Right kidney (tissue), 1 donor: ENCODE measurements around the gene ZNF787.
A peak's percentile ranks its signal among the peaks of the same experiment; 100 is the strongest.
"Not testable (repeated sequence)": the region's sequence is repeated elsewhere in the genome, so short reads cannot be mapped to it uniquely, and the experiment has no call there.

ENCODE experiments used
- DNase-seq: peaks from one replicate; pipeline ENCODE4 v3.0.0-alpha.2; 2016

ZNF787 gene

GRCh38 chr19:56106397-56106849 lies 14.7 kb downstream of the ZNF787 start:
- no peak for DNase-seq

GRCh38 chr19:56105831-56106396 lies 15.2 kb downstream of the ZNF787 start:
- DNase-seq = not testable (repeated sequence)

- peak; percentile 42 for DNase-seq
Observed at GRCh38 chr19:56105090-56105701, 15.9 kb downstream of the ZNF787 start.

GRCh38 chr19:56104423-56104822 lies 16.7 kb downstream of the ZNF787 start:
- DNase-seq = no peak

GRCh38 chr19:56103027-56103614 lies 18.0 kb downstream of the ZNF787 start:
- no peak for DNase-seq

GRCh38 chr19:56101746-56102535 lies 19.2 kb downstream of the ZNF787 start:
- DNase-seq = no peak

GRCh38 chr19:56101095-56101494 lies 20.0 kb downstream of the ZNF787 start:
- DNase-seq = no peak

- DNase-seq = no peak
Observed at GRCh38 chr19:56099638-56100539, 21.2 kb downstream of the ZNF787 start.

GRCh38 chr19:56098731-56099568 lies 22.1 kb downstream of the ZNF787 start:
- no peak for DNase-seq

- DNase-seq = not testable (repeated sequence)
Observed at GRCh38 chr19:56098237-56098636, 22.9 kb downstream of the ZNF787 start.

GRCh38 chr19:56097776-56098175 lies 23.3 kb downstream of the ZNF787 start:
- no peak for DNase-seq

- DNase-seq = no peak
Observed at GRCh38 chr19:56097306-56097705, 23.8 kb downstream of the ZNF787 start.

GRCh38 chr19:56096665-56097064 lies 24.4 kb downstream of the ZNF787 start:
- DNase-seq = no peak

- DNase-seq = no peak
Observed at GRCh38 chr19:56094449-56094848, 26.6 kb downstream of the ZNF787 start.

- DNase-seq = no peak
Observed at GRCh38 chr19:56092685-56093631, 28.1 kb downstream of the ZNF787 start.

- no peak for DNase-seq
Observed at GRCh38 chr19:56091751-56092546, 29.1 kb downstream of the ZNF787 start.

- DNase-seq = no peak
Observed at GRCh38 chr19:56091066-56091490, 30.0 kb downstream of the ZNF787 start.

GRCh38 chr19:56089344-56089743 lies 31.8 kb downstream of the ZNF787 start:
- DNase-seq = no peak
